Brain microvascular endothelial cell (primary cell): ENCODE data around the gene TMEM31.
"Not testable (repeated sequence)": the region's sequence is repeated elsewhere in the genome, so short reads cannot be mapped to it uniquely, and the experiment has no call there.

Source experiments
- DNase-seq: peaks from one replicate; pipeline ENCODE4 v3.0.0-alpha.2; 2020
- H3K27ac ChIP-seq: fragments of 250-450 bp; sonication (Bioruptor Pico); 2 replicates; pipeline ENCODE4 v1.5.1; 2020; ENCODE audit warnings: mild to moderate bottlenecking, moderate library complexity
- H3K27me3 ChIP-seq: fragments of 250-450 bp; sonication (Bioruptor Pico); replicated peaks from 2 replicates; pipeline ENCODE4 v1.5.1; 2020; ENCODE audit warnings: mild to moderate bottlenecking
- H3K36me3 ChIP-seq: fragments of 250-450 bp; sonication (Bioruptor Pico); replicated peaks from 2 replicates; pipeline ENCODE4 v1.5.1; 2020; ENCODE audit warnings: mild to moderate bottlenecking
- H3K4me3 ChIP-seq: 2 replicates; pipeline ENCODE4 v1.5.1; 2011; ENCODE audit warnings: low read depth, mild to moderate bottlenecking, control low read depth, low read length, moderate library complexity
- CTCF ChIP-seq: IDR thresholded peaks from 2 replicates; pipeline ENCODE4 v1.5.1; 2011; ENCODE audit warnings: low read depth, mild to moderate bottlenecking, moderate library complexity, low read length, control low read depth, inconsistent platforms; ENCODE audit errors: missing control alignments
- in situ Hi-C: cut with HindIII; loops from 2 replicates; pipeline ENCODE4 v1.10.0; 2017; ENCODE audit warnings: low sequenced_read_pairs, low pct_ligation_motif_present

TMEM31 gene

GRCh38 chrX:103758555-103758954, 47.8 kb downstream of the TMEM31 start:
- Histone ChIP-seq H3K4me3 (no peak overlapping the region), H3K36me3 (no peaks in the 10 kb centered on the region), H3K27ac (no peak overlapping the region), H3K27me3 (no peaks in the 10 kb centered on the region)
- DNase-seq = no peak
- TF ChIP-seq CTCF = no peak
- in situ Hi-C loops = no loop called here

GRCh38 chrX:103763541-103763940, 52.8 kb downstream of the TMEM31 start:
- H3K27ac ChIP-seq, H3K27me3 ChIP-seq, H3K36me3 ChIP-seq, H3K4me3 ChIP-seq, DNase-seq, in situ Hi-C loops: not testable (repeated sequence)
